Activated CD8-positive, alpha-beta T cell treated with anti-CD3 and anti-CD28 coated beads for 36 hours (primary cell): Measurements from ENCODE around the gene CD247. TPM values are rescaled to one million over a fixed set of nuclear protein-coding genes. Genes with fewer than 3 reads are reported as not detected.
A peak's percentile ranks its signal among the peaks of the same experiment; 100 is the strongest.

Source experiments
- ATAC-seq: fragments of 200-7000 bp; cut with Tn5 transposase; one replicate; pipeline ENCODE4 v1.10.0; 2021; ENCODE audit warnings: mild to moderate bottlenecking, moderate library complexity
- CTCF ChIA-PET: fragments of 350-600 bp; sonication (Branson Sonifier 250); formaldehyde crosslinking; loops from one replicate; lab custom pipeline; 2021; ENCODE audit warnings: antibody characterized with exemption; lab: Charles Lee
- POLR2A ChIA-PET: fragments of 350-600 bp; sonication (Branson Sonifier 250); formaldehyde crosslinking; loops from one replicate; lab custom pipeline; 2021; ENCODE audit warnings: antibody characterized with exemption; lab: Charles Lee
- DNase-seq: peaks from one replicate; pipeline ENCODE4 v3.0.0-alpha.2; 2020
- H3K27ac Mint-ChIP-seq: one replicate; pipeline ENCODE4 v1.8.0; 2021; ENCODE audit warnings: mild to moderate bottlenecking, mixed read lengths
- H3K27me3 Mint-ChIP-seq: one replicate; pipeline ENCODE4 v1.8.0; 2021; ENCODE audit warnings: mixed read lengths
- H3K36me3 Mint-ChIP-seq: one replicate; pipeline ENCODE4 v1.8.0; 2021; ENCODE audit warnings: low read depth, mixed read lengths
- H3K4me1 Mint-ChIP-seq: one replicate; pipeline ENCODE4 v1.8.0; 2021; ENCODE audit warnings: low read depth, mixed read lengths
- H3K4me3 Mint-ChIP-seq: one replicate; pipeline ENCODE4 v1.8.0; 2021; ENCODE audit warnings: mild to moderate bottlenecking, moderate library complexity, mixed read lengths
- H3K9me3 Mint-ChIP-seq: one replicate; pipeline ENCODE4 v1.8.0; 2021; ENCODE audit warnings: mixed read lengths
- intact Hi-C: fragments of 100-400 bp; cut with micrococcal nuclease; formaldehyde crosslinking; loops from one replicate; pipeline ENCODE4 v1.10.0; 2022
- total RNA-seq, 2 experiments: library from RNA; stranded (reverse); gene quantifications; one replicate each; pipeline ENCODE4 v1.2.3, GENCODE V29; 2021
- TF ChIP-seq, protein P1 (sequence below): fragments of 200-600 bp; IDR thresholded peaks from one replicate; pipeline ENCODE4 v1.8.0; 2022; ENCODE audit warnings: antibody characterized with exemption, mild to moderate bottlenecking

CD247 gene
- total RNA-seq, 2 experiments from 2014 or later: 224 to 229 TPM

GRCh38 chr1:167408355-167408754 is 110.0 kb downstream of the CD247 start:
- Mint-ChIP-seq H3K27ac (no peak overlapping the region), H3K27me3 (no peaks in the 10 kb centered on the region), H3K4me1 (peaks cover 10% of the 10 kb centered on the region), H3K4me3 (no peak overlapping the region), H3K9me3 (no peaks in the 10 kb centered on the region), H3K36me3 (peaks cover 15% of the 10 kb centered on the region)
- TF ChIP-seq, protein P1, sequence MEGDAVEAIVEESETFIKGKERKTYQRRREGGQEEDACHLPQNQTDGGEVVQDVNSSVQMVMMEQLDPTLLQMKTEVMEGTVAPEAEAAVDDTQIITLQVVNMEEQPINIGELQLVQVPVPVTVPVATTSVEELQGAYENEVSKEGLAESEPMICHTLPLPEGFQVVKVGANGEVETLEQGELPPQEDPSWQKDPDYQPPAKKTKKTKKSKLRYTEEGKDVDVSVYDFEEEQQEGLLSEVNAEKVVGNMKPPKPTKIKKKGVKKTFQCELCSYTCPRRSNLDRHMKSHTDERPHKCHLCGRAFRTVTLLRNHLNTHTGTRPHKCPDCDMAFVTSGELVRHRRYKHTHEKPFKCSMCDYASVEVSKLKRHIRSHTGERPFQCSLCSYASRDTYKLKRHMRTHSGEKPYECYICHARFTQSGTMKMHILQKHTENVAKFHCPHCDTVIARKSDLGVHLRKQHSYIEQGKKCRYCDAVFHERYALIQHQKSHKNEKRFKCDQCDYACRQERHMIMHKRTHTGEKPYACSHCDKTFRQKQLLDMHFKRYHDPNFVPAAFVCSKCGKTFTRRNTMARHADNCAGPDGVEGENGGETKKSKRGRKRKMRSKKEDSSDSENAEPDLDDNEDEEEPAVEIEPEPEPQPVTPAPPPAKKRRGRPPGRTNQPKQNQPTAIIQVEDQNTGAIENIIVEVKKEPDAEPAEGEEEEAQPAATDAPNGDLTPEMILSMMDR: no peak
- intact Hi-C loops: loop anchor here (10.0 kb wide), 1 partner anchor 344 kb away; no protein-coding TSS in a partner anchor
- no peak for ATAC-seq
- no peak for DNase-seq
- ChIA-PET POLR2A (interaction anchor here (1.6 kb wide), 1 partner anchor 17 kb away, joined by 4 read pairs; no protein-coding TSS in a partner anchor), CTCF (interaction anchor here (0.6 to 4.3 kb wide), 12 partner anchors 9 to 734 kb away, joined by 3 to 33 read pairs (median 4); no protein-coding TSS in a partner anchor)

GRCh38 chr1:167404908-167405307 is 113.4 kb downstream of the CD247 start:
- Mint-ChIP-seq H3K36me3 (peaks cover 15% of the 10 kb centered on the region), H3K27me3 (no peaks in the 10 kb centered on the region), H3K4me3 (no peak overlapping the region), H3K27ac (no peak overlapping the region), H3K9me3 (no peaks in the 10 kb centered on the region), H3K4me1 (peaks cover 2% of the 10 kb centered on the region)
- TF ChIP-seq, protein P1: no peak
- intact Hi-C loops: loop anchor here (5.0 to 10.0 kb wide), 2 partner anchors 37 to 340 kb away; no protein-coding TSS in a partner anchor
- POLR2A ChIA-PET: no interaction called here
- ATAC-seq (no peak), DNase-seq (no peak)
- CTCF ChIA-PET: interaction anchor here (0.7 to 4.6 kb wide), 6 partner anchors 19 to 151 kb away, joined by 3 to 82 read pairs (median 3); no protein-coding TSS in a partner anchor

DNA sequence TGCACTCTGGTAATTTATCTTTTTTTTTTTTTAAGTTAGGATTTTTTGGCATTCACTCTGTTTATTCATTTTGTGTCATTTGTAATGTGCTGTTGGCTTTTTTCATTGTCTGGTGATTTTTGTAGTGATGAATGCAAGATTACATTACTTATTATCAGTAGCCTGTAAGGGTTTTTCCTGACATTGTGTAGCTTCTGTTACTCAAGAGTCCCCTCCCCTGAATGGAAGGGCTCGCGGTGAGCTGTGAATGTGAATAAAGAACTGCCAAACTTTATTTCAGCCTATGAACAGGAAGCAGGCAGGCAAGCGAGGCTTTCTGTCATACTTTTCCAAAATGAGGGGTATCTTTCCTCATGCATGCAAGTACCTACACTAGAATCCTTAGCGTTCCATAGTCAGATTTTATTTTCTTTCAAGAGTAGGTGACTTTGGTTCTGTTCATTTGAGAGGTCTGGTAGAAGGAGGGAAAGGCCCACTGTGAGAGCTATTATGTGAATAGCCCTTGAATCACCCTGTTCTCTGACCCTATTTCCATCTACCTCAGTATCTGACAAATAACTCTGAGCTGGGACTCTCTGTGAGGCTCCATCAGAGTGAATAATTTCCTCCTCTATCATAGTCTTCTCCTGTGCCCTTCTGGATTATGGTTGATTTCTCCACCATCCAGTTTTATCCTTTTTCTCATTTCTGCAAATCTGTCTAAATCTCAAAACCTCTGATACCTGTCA is 114.0 kb downstream of the CD247 start:
- ChIA-PET CTCF (interaction anchor here (0.7 to 4.6 kb wide), 7 partner anchors 19 to 355 kb away, joined by 3 to 82 read pairs (median 3); no protein-coding TSS in a partner anchor), POLR2A (no interaction called here)
- Mint-ChIP-seq H3K27me3 (no peaks in the 10 kb centered on the region), H3K9me3 (no peaks in the 10 kb centered on the region), H3K4me1 (peaks cover 2% of the 10 kb centered on the region), H3K27ac (no peak overlapping the region), H3K36me3 (peaks cover 15% of the 10 kb centered on the region), H3K4me3 (no peak overlapping the region)
- DNase-seq: no peak
- TF ChIP-seq, protein P1: no peak
- no peak for ATAC-seq
- intact Hi-C loops: loop anchor here (5.0 to 10.0 kb wide), 2 partner anchors 38 to 340 kb away; no protein-coding TSS in a partner anchor

GRCh38 chr1:167401260-167401873 is 117.0 kb downstream of the CD247 start:
- Mint-ChIP-seq H3K9me3 (no peaks in the 10 kb centered on the region), H3K4me3 (no peak overlapping the region), H3K27ac (no peak overlapping the region), H3K27me3 (no peaks in the 10 kb centered on the region), H3K4me1 (peaks cover 2% of the 10 kb centered on the region), H3K36me3 (peaks cover 27% of the 10 kb centered on the region)
- ChIA-PET POLR2A (no interaction called here), CTCF (interaction anchor here (0.6 to 4.6 kb wide), 28 partner anchors 9 to 334 kb away, joined by 3 to 82 read pairs (median 5); partner anchors contain the start of gene CREG1)
- peak; percentile 69 for DNase-seq
- intact Hi-C loops: loop anchor here (2.0 to 10.0 kb wide), 3 partner anchors 41 to 337 kb away; no protein-coding TSS in a partner anchor
- peak; percentile 77 for ATAC-seq
- TF ChIP-seq, protein P1: peak; percentile 68
